WERI-Rb-1 (cell line): ENCODE measurements around the gene PRKCB.

Experiments
- DNase-seq: peaks from one replicate; pipeline ENCODE4 v3.0.0-alpha.2; 2020
- H3K27ac ChIP-seq: fragments of 250-450 bp; sonication (Bioruptor Pico); 2 replicates; pipeline ENCODE4 v1.5.1; 2020; ENCODE audit warnings: mild to moderate bottlenecking, moderate library complexity
- H3K27me3 ChIP-seq: fragments of 250-450 bp; sonication (Bioruptor Pico); 2 replicates; pipeline ENCODE4 v1.5.1; 2021; ENCODE audit warnings: mild to moderate bottlenecking, low read depth, moderate library complexity; ENCODE audit not compliant: insufficient read depth, severe bottlenecking
- H3K36me3 ChIP-seq: fragments of 250-450 bp; sonication (Bioruptor Pico); 2 replicates; pipeline ENCODE4 v1.5.1; 2020; ENCODE audit warnings: mild to moderate bottlenecking, moderate library complexity
- H3K4me3 ChIP-seq: 2 replicates; pipeline ENCODE4 v1.5.1; 2011; ENCODE audit warnings: low read depth, mild to moderate bottlenecking, control low read depth, low read length
- H3K9me3 ChIP-seq: fragments of 250-450 bp; sonication (Bioruptor Pico); 2 replicates; pipeline ENCODE4 v1.5.1; 2021; ENCODE audit warnings: mild to moderate bottlenecking, moderate library complexity; ENCODE audit not compliant: severe bottlenecking
- CTCF ChIP-seq: IDR thresholded peaks from 2 replicates; pipeline ENCODE4 v1.5.1; 2011; ENCODE audit warnings: low read depth, mild to moderate bottlenecking, control low read depth, inconsistent platforms, low read length

The PRKCB gene

DNA sequence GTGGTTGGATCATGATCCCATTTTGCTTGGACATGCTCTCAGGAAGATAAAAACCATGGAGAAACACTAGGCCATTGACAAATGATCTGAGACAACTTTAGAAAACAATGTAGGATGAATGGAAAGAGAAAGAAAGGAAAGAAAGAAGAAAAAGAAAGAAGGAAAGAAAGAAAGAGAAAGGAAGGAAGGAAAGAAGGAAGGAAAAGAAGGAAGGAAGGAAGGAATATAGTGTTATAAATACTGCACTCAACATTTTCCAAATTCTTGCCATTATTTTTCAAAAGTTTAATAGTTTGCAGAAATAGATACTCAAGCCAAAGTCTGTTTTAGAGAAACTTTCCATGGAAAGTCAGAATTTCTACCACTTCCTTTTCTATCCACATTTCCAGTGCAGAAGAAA is 381.2 kb downstream of the PRKCB start:
- Histone ChIP-seq H3K27me3 (no peaks in the 10 kb centered on the region), H3K27ac (no peak overlapping the region), H3K36me3 (no peaks in the 10 kb centered on the region), H3K9me3 (peaks cover under 1% of the 10 kb centered on the region), H3K4me3 (no peak overlapping the region)
- DNase-seq: no peak
- no peak for TF ChIP-seq CTCF

DNA sequence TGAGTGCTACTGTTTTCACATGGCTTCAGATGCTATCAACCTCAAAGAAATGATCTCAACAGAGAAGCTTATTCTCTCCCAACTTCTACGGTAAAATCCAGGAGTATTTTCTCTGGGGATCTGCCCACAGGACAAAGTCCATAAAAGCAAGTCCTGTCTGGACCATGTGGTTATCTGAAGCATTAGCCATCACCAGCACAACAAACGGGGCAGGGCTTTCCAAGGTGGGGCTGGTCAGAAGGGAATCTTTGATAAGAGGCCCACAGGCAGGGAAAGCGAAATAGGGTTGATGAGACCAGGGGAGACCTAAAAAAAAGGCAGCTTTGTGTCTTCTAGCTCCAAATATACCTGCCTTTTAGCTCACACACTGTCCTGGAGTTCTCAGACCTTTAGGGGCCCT is 381.7 kb downstream of the PRKCB start:
- no peaks in the 10 kb centered on the region for H3K36me3 ChIP-seq
- H3K27me3 ChIP-seq: no peaks in the 10 kb centered on the region
- peaks cover 3% of the 10 kb centered on the region for H3K9me3 ChIP-seq
- TF ChIP-seq CTCF: no peak
- H3K27ac ChIP-seq: no peak overlapping the region
- H3K4me3 ChIP-seq: no peak overlapping the region
- no peak for DNase-seq

DNA sequence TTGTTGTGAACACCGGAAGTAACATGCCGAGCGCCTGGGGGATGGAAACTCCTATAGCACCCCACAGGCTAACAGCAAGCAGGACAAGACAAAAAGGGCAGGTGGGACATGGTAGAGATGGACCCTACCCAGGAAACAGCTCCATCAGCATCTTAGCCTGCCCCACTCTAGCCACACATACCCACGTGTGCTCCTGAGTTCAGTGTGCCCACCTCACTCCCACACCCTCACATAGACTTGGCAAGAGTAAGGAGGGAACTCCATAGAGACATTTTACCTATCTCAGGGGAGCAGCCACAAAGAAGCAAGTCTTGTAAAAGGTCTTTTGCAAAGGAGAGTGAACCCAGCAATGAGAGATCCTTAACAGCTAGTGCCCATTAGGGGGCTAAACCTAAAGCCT is 382.5 kb downstream of the PRKCB start:
- DNase-seq: no peak
- H3K9me3 ChIP-seq: peaks cover 3% of the 10 kb centered on the region
- no peaks in the 10 kb centered on the region for H3K36me3 ChIP-seq
- no peak overlapping the region for H3K27ac ChIP-seq
- no peak overlapping the region for H3K4me3 ChIP-seq
- no peaks in the 10 kb centered on the region for H3K27me3 ChIP-seq
- TF ChIP-seq CTCF: no peak

- no peak for DNase-seq
- Histone ChIP-seq H3K9me3 (peaks cover 3% of the 10 kb centered on the region), H3K36me3 (no peaks in the 10 kb centered on the region), H3K4me3 (no peak overlapping the region), H3K27me3 (no peaks in the 10 kb centered on the region), H3K27ac (no peak overlapping the region)
- no peak for TF ChIP-seq CTCF
Observed at GRCh38 chr16:24221219-24221618, 385.4 kb downstream of the PRKCB start.

GRCh38 chr16:24228514-24228913 is 392.7 kb downstream of the PRKCB start:
- DNase-seq: no peak
- Histone ChIP-seq H3K9me3 (no peaks in the 10 kb centered on the region), H3K4me3 (no peak overlapping the region), H3K27me3 (no peaks in the 10 kb centered on the region), H3K36me3 (no peaks in the 10 kb centered on the region), H3K27ac (no peak overlapping the region)
- no peak for TF ChIP-seq CTCF

DNA sequence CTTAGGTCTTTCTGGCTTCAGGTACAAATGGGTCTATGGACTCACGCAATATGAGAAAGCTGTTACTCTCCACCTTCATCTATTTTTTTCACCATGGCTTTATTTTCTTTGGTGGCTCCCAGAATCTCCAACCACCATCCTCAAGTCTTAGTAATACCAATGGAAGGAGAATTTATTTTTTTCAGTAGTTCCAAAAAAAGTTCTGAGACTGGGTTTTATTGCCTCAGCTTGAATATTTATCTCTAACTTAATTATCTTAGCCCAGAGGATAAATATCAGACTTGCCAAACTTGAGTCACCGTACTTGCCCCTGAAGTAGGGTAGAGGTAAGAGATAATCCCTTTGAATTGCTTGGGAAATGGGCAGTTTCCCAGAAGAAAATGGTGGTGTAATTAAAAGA is 397.2 kb downstream of the PRKCB start:
- no peaks in the 10 kb centered on the region for H3K27me3 ChIP-seq
- DNase-seq: no peak
- H3K36me3 ChIP-seq: no peaks in the 10 kb centered on the region
- H3K9me3 ChIP-seq: no peaks in the 10 kb centered on the region
- no peak overlapping the region for H3K4me3 ChIP-seq
- no peak for TF ChIP-seq CTCF
- H3K27ac ChIP-seq: no peak overlapping the region
